IMR-90 (cell line): ENCODE data around the gene CCND1. TPM values are rescaled to one million over a fixed set of nuclear protein-coding genes. Genes with fewer than 3 reads are reported as not detected.

Source experiments
- ATAC-seq: fragments of 200-7000 bp; cut with Tn5 transposase; 2 replicates; pipeline ENCODE4 v1.9.1; 2020; ENCODE audit warnings: low read depth, mild to moderate bottlenecking, moderate library complexity
- BruUV-seq: library from RNA; stranded (reverse); fragments of 400-500 nt; replicated peaks from 2 replicates; lab custom pipeline; 2021; lab: Mats Ljungman, UMichigan
- CTCF ChIA-PET: fragments of 300-600 bp; formaldehyde crosslinking; extraction: SDS; loops from one replicate; lab custom pipeline; 2021; ENCODE audit warnings: antibody characterized with exemption; lab: Yijun Ruan, JAX
- POLR2A ChIA-PET: fragments of 300-600 bp; sonication (Branson Sonifier 250); formaldehyde crosslinking; loops from one replicate; lab custom pipeline; 2022; ENCODE audit warnings: antibody characterized with exemption; ENCODE audit not compliant: unreplicated experiment; lab: Charles Lee
- DNase-seq: peaks from one replicate; pipeline ENCODE4 v3.0.0; 2013
- H2AFZ ChIP-seq: replicated peaks from 2 replicates; pipeline ENCODE3; 2013; ENCODE audit warnings: low read length, mild to moderate bottlenecking; ENCODE audit not compliant: poor library complexity
- H2AK5ac ChIP-seq: 2 replicates; pipeline ENCODE4 v1.6.1; 2013; ENCODE audit warnings: low read depth, low read length, inconsistent platforms
- H2AK9ac ChIP-seq: replicated peaks from 2 replicates; pipeline ENCODE3; 2013; ENCODE audit warnings: mild to moderate bottlenecking, low read depth, low read length, moderate library complexity; ENCODE audit not compliant: poor library complexity
- H2BK120ac ChIP-seq: 2 replicates; pipeline ENCODE4 v1.6.1; 2013; ENCODE audit warnings: low read depth, low read length, inconsistent platforms
- H2BK15ac ChIP-seq: 3 replicates; pipeline ENCODE4 v1.6.1; 2013; ENCODE audit warnings: low read depth, low read length, inconsistent platforms
- H2BK20ac ChIP-seq: 2 replicates; pipeline ENCODE4 v1.6.1; 2013; ENCODE audit warnings: low read depth, mild to moderate bottlenecking, inconsistent platforms, low read length, moderate library complexity
- H2BK5ac ChIP-seq: 2 replicates; pipeline ENCODE4 v1.6.1; 2013; ENCODE audit warnings: mild to moderate bottlenecking, low read depth, low read length, inconsistent platforms; ENCODE audit not compliant: poor library complexity, severe bottlenecking
- H3K14ac ChIP-seq: replicated peaks from 2 replicates; pipeline ENCODE4 v1.6.1; 2013; ENCODE audit warnings: low read depth, low read length, inconsistent platforms
- H3K18ac ChIP-seq: 2 replicates; pipeline ENCODE4 v1.6.1; 2013; ENCODE audit warnings: low read depth, low read length, control low read depth
- H3K23ac ChIP-seq: 2 replicates; pipeline ENCODE4 v1.6.1; 2013; ENCODE audit warnings: low read depth, low read length, inconsistent platforms
- H3K27ac ChIP-seq: 2 replicates; pipeline ENCODE4 v1.5.1; 2013; ENCODE audit warnings: mild to moderate bottlenecking, control low read depth, low read length; ENCODE audit not compliant: insufficient read depth
- H3K27me3 ChIP-seq: 2 replicates; pipeline ENCODE4 v1.6.1; 2013; ENCODE audit warnings: low read length; ENCODE audit not compliant: control insufficient read depth, insufficient read depth
- H3K36me3 ChIP-seq: 2 replicates; pipeline ENCODE4 v1.6.1; 2013; ENCODE audit warnings: low read length, mixed read lengths; ENCODE audit not compliant: control insufficient read depth, insufficient read depth
- H3K4ac ChIP-seq: 2 replicates; pipeline ENCODE4 v1.6.1; 2013; ENCODE audit warnings: low read depth, low read length, inconsistent platforms
- H3K4me1 ChIP-seq: 2 replicates; pipeline ENCODE4 v1.6.1; 2013; ENCODE audit warnings: low read length, mixed read lengths; ENCODE audit not compliant: control insufficient read depth, insufficient read depth
- H3K4me2 ChIP-seq: 2 replicates; pipeline ENCODE4 v1.6.1; 2013; ENCODE audit warnings: low read depth, mild to moderate bottlenecking, control low read depth, low read length, moderate library complexity
- H3K4me3 ChIP-seq: 2 replicates; pipeline ENCODE4 v1.5.1; 2013; ENCODE audit warnings: low read depth, mild to moderate bottlenecking, control low read depth, low read length, moderate library complexity; ENCODE audit not compliant: insufficient read depth
- H3K56ac ChIP-seq: 2 replicates; pipeline ENCODE4 v1.6.1; 2013; ENCODE audit warnings: low read length, inconsistent platforms; ENCODE audit not compliant: insufficient read depth; ENCODE audit errors: extremely low read depth
- H3K79me1 ChIP-seq, 2 experiments: 2 replicates each; pipeline ENCODE4 v1.6.1; 2013; ENCODE audit warnings: low read length in 2 of 2, inconsistent platforms in 1 of 2, low read depth in 1 of 2
- H3K9ac ChIP-seq: 2 replicates; pipeline ENCODE4 v1.6.1; 2013; ENCODE audit warnings: low read depth, low read length, control low read depth
- H3K9me1 ChIP-seq: 2 replicates; pipeline ENCODE4 v1.6.1; 2013; ENCODE audit warnings: low read length, inconsistent platforms; ENCODE audit not compliant: insufficient read depth
- H3K9me3 ChIP-seq: 2 replicates; pipeline ENCODE4 v1.6.1; 2013; ENCODE audit warnings: low read length; ENCODE audit not compliant: control insufficient read depth, insufficient read depth
- H4K20me1 ChIP-seq: 2 replicates; pipeline ENCODE4 v1.6.1; 2013; ENCODE audit warnings: low read length, inconsistent platforms; ENCODE audit not compliant: insufficient read depth
- H4K5ac ChIP-seq: 2 replicates; pipeline ENCODE4 v1.6.1; 2013; ENCODE audit warnings: mild to moderate bottlenecking, low read depth, low read length, control low read depth
- H4K8ac ChIP-seq, 2 experiments: 2 replicates each; pipeline ENCODE4 v1.6.1; 2013; ENCODE audit warnings: low read depth in 2 of 2, low read length in 2 of 2, control low read depth in 1 of 2, inconsistent platforms in 1 of 2
- H4K91ac ChIP-seq: 2 replicates; pipeline ENCODE4 v1.6.1; 2013; ENCODE audit warnings: low read depth, low read length, inconsistent platforms; ENCODE audit not compliant: insufficient read depth
- BHLHE40 ChIP-seq: fragments of 150-350 bp; IDR thresholded peaks from 2 replicates; pipeline ENCODE4 v1.6.1; 2016; ENCODE audit warnings: mild to moderate bottlenecking, low read depth, low read length
- CHD1 ChIP-seq: IDR thresholded peaks from 2 replicates; pipeline ENCODE4 v1.6.1; 2012; ENCODE audit warnings: low read depth, low read length, improper control_type of control experiment
- FOS ChIP-seq: fragments of 150-350 bp; IDR thresholded peaks from 2 replicates; pipeline ENCODE4 v1.6.1; 2016; ENCODE audit warnings: low read depth, low read length
- MAFK ChIP-seq: IDR thresholded peaks from 2 replicates; pipeline ENCODE4 v1.6.1; 2012; ENCODE audit warnings: low read depth, low read length, improper control_type of control experiment
- MAZ ChIP-seq: IDR thresholded peaks from 2 replicates; pipeline ENCODE4 v1.6.1; 2012; ENCODE audit warnings: low read depth, mild to moderate bottlenecking, low read length, improper control_type of control experiment, moderate library complexity, borderline replicate concordance
- MXI1 ChIP-seq: IDR thresholded peaks from 2 replicates; pipeline ENCODE4 v1.6.1; 2012; ENCODE audit warnings: low read depth, mild to moderate bottlenecking, low read length, moderate library complexity, borderline replicate concordance
- NFE2L2 ChIP-seq: fragments of 150-350 bp; IDR thresholded peaks from 2 replicates; pipeline ENCODE4 v1.6.1; 2016; ENCODE audit warnings: low read depth, mild to moderate bottlenecking, low read length
- POLR2A ChIP-seq: IDR thresholded peaks from 2 replicates; pipeline ENCODE4 v1.6.1; 2012; ENCODE audit warnings: mild to moderate bottlenecking, low read depth, low read length
- RAD21 ChIP-seq: IDR thresholded peaks from 2 replicates; pipeline ENCODE4 v1.6.1; 2012; ENCODE audit warnings: low read length, improper control_type of control experiment
- RCOR1 ChIP-seq: IDR thresholded peaks from 2 replicates; pipeline ENCODE4 v1.6.1; 2012; ENCODE audit warnings: mild to moderate bottlenecking, low read length, improper control_type of control experiment; ENCODE audit not compliant: insufficient replicate concordance
- SMC3 ChIP-seq: fragments of 150-350 bp; IDR thresholded peaks from 2 replicates; pipeline ENCODE4 v1.6.1; 2016; ENCODE audit warnings: low read depth, mild to moderate bottlenecking, antibody characterized with exemption, low read length, moderate library complexity
- WGBS, 2 experiments: methylation state at CpG; one replicate each; pipeline versions ENCODE4 v1.1.5 to v1.1.7; 2013; ENCODE audit warnings: missing lambda C conversion rate in 2 of 2; ENCODE audit not compliant: insufficient read length in 1 of 2; ENCODE audit errors: extremely low coverage in 2 of 2; 5-methylcytosine and 5-hydroxymethylcytosine counted together
- dilution Hi-C: fragments of 300-500 bp; cut with HindIII; formaldehyde crosslinking; loops from one replicate; pipeline ENCODE4 v1.14.3; 2018; ENCODE audit warnings: low sequenced_read_pairs; ENCODE audit not compliant: unreplicated experiment
- in situ Hi-C: fragments of 300-500 bp; cut with MboI; formaldehyde crosslinking; loops from 3 replicates; pipeline ENCODE4 v1.14.3; 2019; ENCODE audit warnings: low sequenced_read_pairs, inconsistent platforms, mixed read lengths
- intact Hi-C: fragments of 100-400 bp; cut with micrococcal nuclease; formaldehyde crosslinking; loops from 2 replicates; pipeline ENCODE4 v1.10.0; 2022
- polyA plus RNA-seq, 3 experiments: library from polyadenylated mRNA; depleted of rRNA; stranded (reverse); fragments of >200 nt; gene quantifications; 2 replicates each; pipeline ENCODE4 v1.2.3, GENCODE V29; 2012; ENCODE audit warnings: low replicate concordance in 1 of 3
- total RNA-seq: library from RNA; depleted of rRNA; stranded (reverse); fragments of >200 nt; gene quantifications from 2 replicates; pipeline ENCODE4 v1.2.3, GENCODE V29; 2012
- TF ChIP-seq, protein P1 (sequence below): fragments of 150-350 bp; IDR thresholded peaks from 2 replicates; pipeline ENCODE4 v1.6.1; 2017; ENCODE audit warnings: mild to moderate bottlenecking, antibody characterized with exemption, low read length, low read depth
- TF ChIP-seq, protein P2 (sequence below): conservative IDR thresholded peaks from 2 replicates; pipeline ENCODE4 v1.5.1; 2012; ENCODE audit warnings: mild to moderate bottlenecking, low read depth, low read length, improper control_type of control experiment

The CCND1 gene
- total and polyA plus RNA-seq, 2 of the 4 experiments (the other 2 are of a cell fraction): 481 to 748 TPM

DNA sequence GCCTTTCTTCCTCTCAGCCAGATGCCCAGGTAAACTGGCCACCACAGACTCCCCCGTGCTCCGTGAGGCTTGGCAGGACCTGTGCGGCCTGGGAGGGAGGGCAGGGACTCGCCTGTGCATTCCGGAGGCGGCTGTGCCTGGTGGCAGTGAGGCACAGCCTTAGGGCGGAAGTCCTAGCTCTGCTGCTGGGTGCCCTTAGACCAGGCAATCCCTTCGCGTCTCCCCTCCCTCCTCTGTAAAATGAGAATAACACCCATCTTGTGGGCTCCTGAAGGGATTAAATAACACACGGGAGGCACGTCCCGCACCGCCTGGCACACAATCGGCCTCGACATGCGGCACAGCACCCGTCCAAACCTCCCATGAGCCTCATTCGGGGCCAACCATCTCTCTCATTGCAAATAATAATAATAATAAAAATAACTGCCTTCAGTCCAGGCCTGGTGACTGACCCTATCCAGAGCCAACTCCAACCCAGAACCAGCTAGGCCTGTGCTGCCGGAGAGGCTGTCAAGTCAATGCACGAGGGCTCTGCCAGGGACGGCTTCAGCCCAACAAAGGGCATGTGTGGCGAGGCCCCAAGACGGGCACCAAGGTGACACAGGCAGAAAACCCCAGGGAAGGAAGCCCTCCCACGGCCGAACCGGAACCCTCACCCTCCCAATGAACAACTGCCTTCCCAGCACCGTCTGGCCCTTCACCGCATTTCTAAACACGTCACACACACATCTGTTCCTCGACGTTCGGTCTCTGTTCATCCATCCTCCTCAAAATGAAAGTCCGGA, 26.0 kb downstream of the CCND1 start:
- peaks cover 21 to 54% of the 10 kb centered on the region in 2 experiments for H3K79me1 ChIP-seq
- no peak overlapping the region for H3K4me2 ChIP-seq
- H3K18ac ChIP-seq: no peak overlapping the region
- no peak for DNase-seq
- no peak overlapping the region for H4K5ac ChIP-seq
- H2AK9ac ChIP-seq: no peak overlapping the region
- no peak for ATAC-seq
- ChIA-PET POLR2A (no interaction called here), CTCF (no interaction called here)
- no peaks in the 10 kb centered on the region for H3K27me3 ChIP-seq
- WGBS, 2 experiments: 93% methylated on average over 8 of the region's 33 CpGs; no CpG with 5 or more reads in 1 of the 2 experiments
- H3K4me1 ChIP-seq: peaks cover 2% of the 10 kb centered on the region; the same call in 1 of the 2 replicates
- H2AFZ ChIP-seq: no peak overlapping the region
- intact Hi-C loops: no loop called here
- H4K91ac ChIP-seq: no peak overlapping the region
- H2BK5ac ChIP-seq: no peak overlapping the region
- H2AK5ac ChIP-seq: no peak overlapping the region
- H3K36me3 ChIP-seq: peaks cover 45% of the 10 kb centered on the region
- H4K20me1 ChIP-seq: peaks cover 8% of the 10 kb centered on the region
- H2BK15ac ChIP-seq: no peak overlapping the region
- TF ChIP-seq, protein P1, sequence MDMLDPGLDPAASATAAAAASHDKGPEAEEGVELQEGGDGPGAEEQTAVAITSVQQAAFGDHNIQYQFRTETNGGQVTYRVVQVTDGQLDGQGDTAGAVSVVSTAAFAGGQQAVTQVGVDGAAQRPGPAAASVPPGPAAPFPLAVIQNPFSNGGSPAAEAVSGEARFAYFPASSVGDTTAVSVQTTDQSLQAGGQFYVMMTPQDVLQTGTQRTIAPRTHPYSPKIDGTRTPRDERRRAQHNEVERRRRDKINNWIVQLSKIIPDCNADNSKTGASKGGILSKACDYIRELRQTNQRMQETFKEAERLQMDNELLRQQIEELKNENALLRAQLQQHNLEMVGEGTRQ: no peak
- TF ChIP-seq MXI1 (no peak), CHD1 (no peak), RCOR1 (no peak), MAZ (no peak), RAD21 (no peak), POLR2A (no peak), NFE2L2 (no peak), FOS (no peak), BHLHE40 (no peak), MAFK (no peak), SMC3 (no peak)
- TF ChIP-seq, protein P2, sequence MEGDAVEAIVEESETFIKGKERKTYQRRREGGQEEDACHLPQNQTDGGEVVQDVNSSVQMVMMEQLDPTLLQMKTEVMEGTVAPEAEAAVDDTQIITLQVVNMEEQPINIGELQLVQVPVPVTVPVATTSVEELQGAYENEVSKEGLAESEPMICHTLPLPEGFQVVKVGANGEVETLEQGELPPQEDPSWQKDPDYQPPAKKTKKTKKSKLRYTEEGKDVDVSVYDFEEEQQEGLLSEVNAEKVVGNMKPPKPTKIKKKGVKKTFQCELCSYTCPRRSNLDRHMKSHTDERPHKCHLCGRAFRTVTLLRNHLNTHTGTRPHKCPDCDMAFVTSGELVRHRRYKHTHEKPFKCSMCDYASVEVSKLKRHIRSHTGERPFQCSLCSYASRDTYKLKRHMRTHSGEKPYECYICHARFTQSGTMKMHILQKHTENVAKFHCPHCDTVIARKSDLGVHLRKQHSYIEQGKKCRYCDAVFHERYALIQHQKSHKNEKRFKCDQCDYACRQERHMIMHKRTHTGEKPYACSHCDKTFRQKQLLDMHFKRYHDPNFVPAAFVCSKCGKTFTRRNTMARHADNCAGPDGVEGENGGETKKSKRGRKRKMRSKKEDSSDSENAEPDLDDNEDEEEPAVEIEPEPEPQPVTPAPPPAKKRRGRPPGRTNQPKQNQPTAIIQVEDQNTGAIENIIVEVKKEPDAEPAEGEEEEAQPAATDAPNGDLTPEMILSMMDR: no peak
- H3K14ac ChIP-seq: no peak overlapping the region
- H3K4me3 ChIP-seq: no peak overlapping the region
- no peak overlapping the region for H3K4ac ChIP-seq
- no peak overlapping the region for H3K27ac ChIP-seq
- H3K9me3 ChIP-seq: no peaks in the 10 kb centered on the region
- no peak overlapping the region for H3K56ac ChIP-seq
- H4K8ac ChIP-seq: no peak overlapping the region
- no TSS peak for BruUV-seq
- H3K9me1 ChIP-seq: no peaks in the 10 kb centered on the region
- H3K23ac ChIP-seq: no peak overlapping the region
- no peak overlapping the region for H3K9ac ChIP-seq
- H2BK120ac ChIP-seq: no peak overlapping the region
- in situ Hi-C loops: loop anchor here (25.0 kb wide), 2 partner anchors 730 to 1055 kb away; no protein-coding TSS in a partner anchor
- dilution Hi-C loops: no loop called here
- no peak overlapping the region for H2BK20ac ChIP-seq
